CD4-positive, alpha-beta memory T cell (primary cell): Measurements from ENCODE around the gene GORASP1. TPM values are rescaled to one million over a fixed set of nuclear protein-coding genes. Genes with fewer than 3 reads are reported as not detected.
A peak's percentile ranks its signal among the peaks of the same experiment; 100 is the strongest.

ENCODE experiments used
- CTCF ChIA-PET: fragments of 350-600 bp; sonication (Branson Sonifier 250); formaldehyde crosslinking; loops from one replicate; lab custom pipeline; 2021; ENCODE audit warnings: inconsistent platforms; ENCODE audit not compliant: partially characterized antibody; lab: Charles Lee
- POLR2A ChIA-PET: fragments of 350-600 bp; sonication (Branson Sonifier 250); formaldehyde crosslinking; loops from one replicate; lab custom pipeline; 2021; ENCODE audit not compliant: partially characterized antibody; lab: Charles Lee
- DNase-seq, 5 donors: peaks; one replicate each; pipeline versions ENCODE4 v3.0.0 to v3.0.0-alpha.2; 2020 to 2022; ENCODE audit warnings: mixed read lengths in 1 of 5
- H3K27ac ChIP-seq: one replicate; pipeline ENCODE4 v1.7.0; 2013; ENCODE audit warnings: low read depth, low read length
- H3K27me3 ChIP-seq: 2 replicates; pipeline ENCODE4 v1.7.0; 2013; ENCODE audit warnings: mild to moderate bottlenecking, low read length, moderate library complexity; ENCODE audit not compliant: insufficient read depth
- H3K36me3 ChIP-seq: 2 replicates; pipeline ENCODE4 v1.7.0; 2013; ENCODE audit warnings: mild to moderate bottlenecking, low read length, moderate library complexity; ENCODE audit not compliant: insufficient read depth
- H3K4me1 ChIP-seq: 2 replicates; pipeline ENCODE4 v1.7.0; 2013; ENCODE audit warnings: mild to moderate bottlenecking, low read length, moderate library complexity; ENCODE audit not compliant: insufficient read depth
- H3K4me3 ChIP-seq, 2 donors: one replicate each; pipeline ENCODE4 v1.7.0; 2013; ENCODE audit warnings: low read length in 2 of 2, mild to moderate bottlenecking in 1 of 2
- H3K9me3 ChIP-seq, 2 donors: one replicate each; pipeline ENCODE4 v1.7.0; 2013; ENCODE audit warnings: low read length in 2 of 2, control low read depth in 1 of 2; ENCODE audit not compliant: control insufficient read depth in 1 of 2
- H3K27ac Mint-ChIP-seq, 7 donors: one replicate each; pipeline ENCODE4 v1.8.0; 2020 to 2021; ENCODE audit warnings: mixed read lengths in 7 of 7, mild to moderate bottlenecking in 6 of 7, inconsistent platforms in 3 of 7, moderate library complexity in 3 of 7
- H3K27me3 Mint-ChIP-seq, 2 donors: one replicate each; pipeline ENCODE4 v1.8.0; 2020 to 2021; ENCODE audit warnings: mixed read lengths in 2 of 2
- H3K36me3 Mint-ChIP-seq, 2 donors: one replicate each; pipeline ENCODE4 v1.8.0; 2020 to 2021; ENCODE audit warnings: mixed read lengths in 2 of 2, inconsistent platforms in 1 of 2, mild to moderate bottlenecking in 1 of 2
- H3K4me1 Mint-ChIP-seq, 4 donors: one replicate each; pipeline ENCODE4 v1.8.0; 2020 to 2021; ENCODE audit warnings: mixed read lengths in 4 of 4, mild to moderate bottlenecking in 1 of 4
- H3K4me3 Mint-ChIP-seq, 8 donors: one replicate each; pipeline ENCODE4 v1.8.0; 2020 to 2021; ENCODE audit warnings: mixed read lengths in 8 of 8, mild to moderate bottlenecking in 7 of 8, moderate library complexity in 6 of 8, inconsistent platforms in 3 of 8
- H3K9me3 Mint-ChIP-seq, 8 donors: one replicate each; pipeline ENCODE4 v1.8.0; 2020 to 2021; ENCODE audit warnings: mixed read lengths in 8 of 8, mild to moderate bottlenecking in 5 of 8, inconsistent platforms in 3 of 8, moderate library complexity in 1 of 8
- intact Hi-C: fragments of 100-400 bp; cut with micrococcal nuclease; formaldehyde crosslinking; loops from one replicate; pipeline ENCODE4 v1.15.1; 2023
- polyA plus RNA-seq, 2 donors: library from polyadenylated mRNA; unstranded; fragments of 300-500 nt; fragmentation: Illumina TruSeq; gene quantifications; one replicate each; pipeline ENCODE4 v1.2.3, GENCODE V29; 2021
- total RNA-seq, 2 experiments: library from RNA; stranded (reverse); gene quantifications; one replicate each; pipeline ENCODE4 v1.2.3, GENCODE V29; 2021

The GORASP1 gene
- total and polyA plus RNA-seq, 4 experiments from 2014 or later: 21.5 to 58.4 (median 39.6) TPM

DNA sequence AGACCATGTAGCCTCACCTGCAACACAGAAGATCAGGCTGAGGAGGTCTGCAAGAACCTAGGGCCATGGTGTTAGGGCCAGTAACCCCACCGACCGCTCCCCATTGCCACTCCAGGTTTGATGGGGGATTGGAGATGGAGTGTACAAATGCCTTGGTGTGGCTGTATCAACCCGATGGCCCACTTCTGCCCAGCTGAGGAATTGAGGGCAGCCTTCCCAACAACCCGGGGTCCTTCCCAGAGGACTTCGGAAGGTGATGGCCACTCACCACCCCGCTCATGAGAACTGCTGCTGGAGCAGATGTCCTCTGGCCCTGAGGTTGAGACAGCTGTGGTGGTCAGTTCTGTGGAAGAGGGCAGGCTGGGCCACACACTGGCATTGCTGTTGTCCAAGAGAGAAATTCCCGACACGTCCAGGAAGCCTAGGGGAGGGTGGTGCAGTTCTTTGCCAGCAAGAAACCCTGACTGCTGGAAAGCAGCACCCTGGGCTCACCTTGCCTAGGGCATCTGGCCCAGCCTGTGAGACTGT lies 8.9 kb downstream of the GORASP1 start:
- no peaks in the 10 kb centered on the region for H3K9me3 Mint-ChIP-seq
- H3K4me3 Mint-ChIP-seq: no peak overlapping the region
- no peaks in the 10 kb centered on the region for H3K27me3 Mint-ChIP-seq
- no peak overlapping the region for H3K27ac Mint-ChIP-seq
- peaks cover 10 to 32% (median 19%) of the 10 kb centered on the region in 4 donors for H3K4me1 Mint-ChIP-seq
- DNase-seq: no peak
- peaks cover 22 to 67% of the 10 kb centered on the region in 2 donors for H3K36me3 Mint-ChIP-seq
- H3K4me3 ChIP-seq: no peak overlapping the region
- H3K27ac ChIP-seq: no peak overlapping the region
- ChIA-PET CTCF (interaction anchor here (1.3 to 14.8 kb wide), 2 partner anchors 191 to 280 kb away, joined by 3 to 170 read pairs; no protein-coding TSS in a partner anchor), POLR2A (no interaction called here)
- H3K27me3 ChIP-seq: no peaks in the 10 kb centered on the region
- intact Hi-C loops: no loop called here
- H3K4me1 ChIP-seq: no peaks in the 10 kb centered on the region
- H3K9me3 ChIP-seq: no peaks in the 10 kb centered on the region
- H3K36me3 ChIP-seq: peaks cover 68% of the 10 kb centered on the region

- peak overlapping the region in 3 of 7 donors; percentile 42 to 77 (median 44) for H3K27ac Mint-ChIP-seq
These were observed 9.5 kb downstream of the GORASP1 start for GRCh38 chr3:39097716-39098472.

GRCh38 chr3:39096775-39097174 lies 10.7 kb downstream of the GORASP1 start:
- peak overlapping the region in 2 of 7 donors; percentile 45 to 75 for H3K27ac Mint-ChIP-seq
- H3K4me3 ChIP-seq: no peak overlapping the region
- no peak for DNase-seq
- no peaks in the 10 kb centered on the region for H3K27me3 ChIP-seq
- peaks cover 26 to 82% of the 10 kb centered on the region in 2 donors for H3K36me3 Mint-ChIP-seq
- no peaks in the 10 kb centered on the region for H3K27me3 Mint-ChIP-seq
- POLR2A ChIA-PET: interaction anchor here (0.8 kb wide), 1 partner anchor 52 kb away, joined by 3 read pairs; no protein-coding TSS in a partner anchor
- H3K27ac ChIP-seq: no peak overlapping the region
- peaks cover 73% of the 10 kb centered on the region for H3K36me3 ChIP-seq
- H3K9me3 Mint-ChIP-seq: peaks cover 0 to 3% (median 0%) of the 10 kb centered on the region in 8 donors
- H3K4me3 Mint-ChIP-seq: no peak overlapping the region
- CTCF ChIA-PET: interaction anchor here (1.2 to 14.8 kb wide), 4 partner anchors 30 to 193 kb away, joined by 3 to 170 read pairs (median 4); no protein-coding TSS in a partner anchor
- no peaks in the 10 kb centered on the region for H3K9me3 ChIP-seq
- peaks cover 0 to 15% (median 6%) of the 10 kb centered on the region in 4 donors for H3K4me1 Mint-ChIP-seq
- no peaks in the 10 kb centered on the region for H3K4me1 ChIP-seq
- intact Hi-C loops: no loop called here

More at GRCh38 chr3:39097716-39098472, 9.5 kb downstream of the GORASP1 start:
- H3K4me1 Mint-ChIP-seq: peaks cover 7 to 26% (median 14%) of the 10 kb centered on the region in 4 donors
- H3K9me3 Mint-ChIP-seq: no peaks in the 10 kb centered on the region
- Histone ChIP-seq H3K4me1 (no peaks in the 10 kb centered on the region), H3K36me3 (peaks cover 68% of the 10 kb centered on the region), H3K4me3 (no peak overlapping the region), H3K27me3 (no peaks in the 10 kb centered on the region), H3K9me3 (no peaks in the 10 kb centered on the region), H3K27ac (no peak overlapping the region)
- H3K36me3 Mint-ChIP-seq: peaks cover 22 to 72% of the 10 kb centered on the region in 2 donors
- H3K27me3 Mint-ChIP-seq: no peaks in the 10 kb centered on the region
- H3K4me3 Mint-ChIP-seq: no peak overlapping the region
- POLR2A ChIA-PET: no interaction called here
- no peak for DNase-seq
- CTCF ChIA-PET: interaction anchor here (1.3 to 14.8 kb wide), 3 partner anchors 69 to 280 kb away, joined by 3 to 170 read pairs (median 3); no protein-coding TSS in a partner anchor
- intact Hi-C loops: no loop called here

DNA sequence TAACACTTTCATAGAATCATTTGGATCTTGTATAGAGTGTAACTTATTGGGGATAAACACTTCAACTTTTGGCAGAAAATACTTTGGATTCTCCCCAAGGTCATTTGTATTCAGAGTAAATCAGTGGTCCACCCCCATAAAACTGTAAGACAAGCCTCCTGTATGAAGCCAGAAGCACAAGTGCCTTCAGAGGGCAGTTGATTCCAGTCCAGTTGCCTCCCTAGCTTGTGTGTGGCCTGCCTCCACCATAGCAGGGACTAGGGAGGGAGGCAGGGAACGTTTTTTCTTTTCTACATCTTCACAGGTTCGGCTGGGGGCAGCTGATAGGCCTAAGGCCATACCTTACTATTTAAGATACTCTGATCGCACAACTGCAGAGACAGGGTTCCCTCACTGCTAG lies 11.6 kb downstream of the GORASP1 start:
- H3K4me1 Mint-ChIP-seq: peaks cover 0 to 5% (median 0%) of the 10 kb centered on the region in 4 donors
- CTCF ChIA-PET: interaction anchor here (0.7 to 14.8 kb wide), 4 partner anchors 27 to 194 kb away, joined by 3 to 170 read pairs (median 4); no protein-coding TSS in a partner anchor
- H3K36me3 Mint-ChIP-seq: peaks cover 26 to 87% of the 10 kb centered on the region in 2 donors
- H3K4me3 ChIP-seq: no peak overlapping the region
- intact Hi-C loops: no loop called here
- DNase-seq: no peak
- H3K27ac ChIP-seq: no peak overlapping the region
- no peaks in the 10 kb centered on the region for H3K4me1 ChIP-seq
- no peaks in the 10 kb centered on the region for H3K27me3 ChIP-seq
- H3K9me3 Mint-ChIP-seq: peaks cover 0 to 3% (median 0%) of the 10 kb centered on the region in 8 donors
- no peaks in the 10 kb centered on the region for H3K27me3 Mint-ChIP-seq
- H3K4me3 Mint-ChIP-seq: no peak overlapping the region
- POLR2A ChIA-PET: interaction anchor here (1.4 kb wide), 1 partner anchor 55 kb away, joined by 3 read pairs; no protein-coding TSS in a partner anchor
- peak overlapping the region in 1 of 7 donors; percentile 68 for H3K27ac Mint-ChIP-seq
- H3K36me3 ChIP-seq: peaks cover 72% of the 10 kb centered on the region
- no peaks in the 10 kb centered on the region for H3K9me3 ChIP-seq

- ChIA-PET POLR2A (interaction anchor here (1.4 kb wide), 1 partner anchor 55 kb away, joined by 3 read pairs; no protein-coding TSS in a partner anchor), CTCF (interaction anchor here (1.2 to 7.0 kb wide), 2 partner anchors 193 to 196 kb away, joined by 3 to 35 read pairs; no protein-coding TSS in a partner anchor)
- no peaks in the 10 kb centered on the region for H3K27me3 Mint-ChIP-seq
- peaks cover 0 to 3% (median 0%) of the 10 kb centered on the region in 8 donors for H3K9me3 Mint-ChIP-seq
- intact Hi-C loops: no loop called here
- H3K4me3 Mint-ChIP-seq: no peak overlapping the region
- no peaks in the 10 kb centered on the region for H3K9me3 ChIP-seq
- H3K36me3 Mint-ChIP-seq: peaks cover 26 to 91% of the 10 kb centered on the region in 2 donors
- H3K36me3 ChIP-seq: peaks cover 66% of the 10 kb centered on the region
- H3K27ac ChIP-seq: no peak overlapping the region
- H3K27ac Mint-ChIP-seq: peak overlapping the region in 3 of 7 donors; percentile 33 to 58 (median 48)
- H3K4me1 Mint-ChIP-seq: peaks cover 0 to 5% (median 0%) of the 10 kb centered on the region in 4 donors
- DNase-seq: no peak
- H3K4me3 ChIP-seq: no peak overlapping the region
- H3K4me1 ChIP-seq: no peaks in the 10 kb centered on the region
- no peaks in the 10 kb centered on the region for H3K27me3 ChIP-seq
These were observed 12.4 kb downstream of the GORASP1 start for GRCh38 chr3:39094851-39095677.

GRCh38 chr3:39090922-39091321 lies 16.5 kb downstream of the GORASP1 start:
- Mint-ChIP-seq H3K4me3 (no peak overlapping the region), H3K4me1 (no peaks in the 10 kb centered on the region), H3K27me3 (no peaks in the 10 kb centered on the region), H3K27ac (peak overlapping the region in 2 of 7 donors; percentile 22 to 29), H3K9me3 (peaks cover 0 to 3% (median 0%) of the 10 kb centered on the region in 8 donors), H3K36me3 (peaks cover 39 to 91% of the 10 kb centered on the region in 2 donors)
- DNase-seq: no peak
- intact Hi-C loops: no loop called here
- POLR2A ChIA-PET: no interaction called here
- CTCF ChIA-PET: interaction anchor here (7.0 kb wide), 1 partner anchor 197 kb away, joined by 35 read pairs; no protein-coding TSS in a partner anchor
- Histone ChIP-seq H3K36me3 (peaks cover 64% of the 10 kb centered on the region), H3K4me1 (no peaks in the 10 kb centered on the region), H3K9me3 (no peaks in the 10 kb centered on the region), H3K4me3 (no peak overlapping the region), H3K27me3 (no peaks in the 10 kb centered on the region), H3K27ac (no peak overlapping the region)
